SK-N-SH (cell line): Measurements from ENCODE around the gene EFEMP2. TPM values are rescaled to one million over a fixed set of nuclear protein-coding genes. Genes with fewer than 3 reads are reported as not detected.
A peak's percentile ranks its signal among the peaks of the same experiment; 100 is the strongest.

Source experiments
- CTCF ChIA-PET: fragments of 300-600, 350-600 bp; formaldehyde crosslinking; extraction: SDS; loops from one replicate; lab custom pipeline; 2021; lab: Yijun Ruan, JAX
- POLR2A ChIA-PET: fragments of 350-600 bp; sonication (Branson Sonifier 250); formaldehyde crosslinking; extraction: SDS; loops from one replicate; lab custom pipeline; 2020; ENCODE audit warnings: antibody characterized with exemption, inconsistent platforms; lab: Yijun Ruan, JAX
- DNase-seq: peaks from one replicate; pipeline ENCODE4 v3.0.0; 2012
- H2AFZ ChIP-seq: fragments of 200-600 bp; sonication (generic); 2 replicates; pipeline ENCODE4 v1.8.1; 2016; ENCODE audit warnings: antibody characterized with exemption, mild to moderate bottlenecking, low read depth
- H3F3A ChIP-seq: fragments of 200-600 bp; sonication (generic); replicated peaks from 2 replicates; pipeline ENCODE3; 2016; ENCODE audit warnings: antibody characterized with exemption, mild to moderate bottlenecking; ENCODE audit not compliant: insufficient read depth
- H3K27ac ChIP-seq, 2 experiments: fragments of 200-500 bp in 1 of 2; fragments of 200-600 bp in 1 of 2; sonication (Bioruptor generic) in 1 of 2; sonication (generic), shearing (Covaris generic) in 1 of 2; 2 replicates each; pipeline versions ENCODE4 v1.5.1 to v1.6.1; 2014 to 2016; ENCODE audit warnings: low read depth in 2 of 2, inconsistent platforms in 1 of 2, low read length in 1 of 2, mild to moderate bottlenecking in 1 of 2, mixed read lengths in 1 of 2
- H3K27me3 ChIP-seq: fragments of 200-600 bp; sonication (generic), shearing (Covaris generic); 2 replicates; pipeline ENCODE4 v1.6.1; 2016; ENCODE audit warnings: mixed run types; ENCODE audit not compliant: insufficient read depth
- H3K36me3 ChIP-seq, 2 experiments: fragments of 200-500 bp in 1 of 2; fragments of 200-600 bp in 1 of 2; sonication (Bioruptor generic) in 1 of 2; sonication (generic) in 1 of 2; replicated peaks in 1 of 2; 2 replicates each; pipeline versions ENCODE3 to v1.5.1; 2014 to 2016; ENCODE audit warnings: low read length in 1 of 2, mild to moderate bottlenecking in 1 of 2; ENCODE audit not compliant: insufficient read depth in 2 of 2, control insufficient read depth in 1 of 2
- H3K4me1 ChIP-seq, 2 experiments: fragments of 200-500 bp in 1 of 2; fragments of 200-600 bp in 1 of 2; sonication (Bioruptor generic) in 1 of 2; sonication (generic), shearing (Covaris generic) in 1 of 2; 2 replicates each; pipeline versions ENCODE4 v1.5.1 to v1.6.1; 2014 to 2016; ENCODE audit warnings: low read depth in 1 of 2, low read length in 1 of 2, mixed run types in 1 of 2; ENCODE audit not compliant: insufficient read depth in 2 of 2, control insufficient read depth in 1 of 2
- H3K4me2 ChIP-seq: fragments of 200-600 bp; sonication (generic), shearing (Covaris generic); 2 replicates; pipeline ENCODE4 v1.6.1; 2017; ENCODE audit warnings: mixed run types
- H3K4me3 ChIP-seq, 2 experiments: fragments of 200-500 bp in 1 of 2; fragments of 200-600 bp in 1 of 2; sonication (Bioruptor generic) in 1 of 2; sonication (generic), shearing (Covaris generic) in 1 of 2; 2 replicates each; pipeline versions ENCODE4 v1.5.1 to v1.8.1; 2014 to 2016; ENCODE audit warnings: low read depth in 2 of 2, inconsistent platforms in 1 of 2, low read length in 1 of 2, mild to moderate bottlenecking in 1 of 2, mixed read lengths in 1 of 2, moderate library complexity in 1 of 2
- H3K79me2 ChIP-seq: fragments of 200-600 bp; sonication (generic); 2 replicates; pipeline ENCODE4 v1.8.1; 2017; ENCODE audit warnings: mild to moderate bottlenecking; ENCODE audit not compliant: insufficient read depth
- H3K9ac ChIP-seq: fragments of 200-600 bp; sonication (generic); 2 replicates; pipeline ENCODE4 v1.6.1; 2017; ENCODE audit warnings: mixed run types
- H3K9me2 ChIP-seq: fragments of 200-600 bp; sonication (generic); 2 replicates; pipeline ENCODE4 v1.6.1; 2017; ENCODE audit warnings: mixed run types
- H3K9me3 ChIP-seq: fragments of 200-600 bp; sonication (generic); 2 replicates; pipeline ENCODE4 v1.6.1; 2017; ENCODE audit warnings: mixed run types, mild to moderate bottlenecking, moderate library complexity
- H4K20me1 ChIP-seq: fragments of 200-600 bp; sonication (generic); 2 replicates; pipeline ENCODE4 v1.6.1; 2017; ENCODE audit warnings: mild to moderate bottlenecking, mixed run types; ENCODE audit not compliant: insufficient read depth
- CHD2 ChIP-seq: fragments of 150-350 bp; IDR thresholded peaks from 2 replicates; pipeline ENCODE4 v1.6.1; 2018; ENCODE audit warnings: low read length; ENCODE audit not compliant: partially characterized antibody
- EP300 ChIP-seq, 2 experiments: IDR thresholded peaks; 2 replicates each; pipeline versions ENCODE4 v1.4.0 to v1.6.1; 2012; ENCODE audit warnings: borderline replicate concordance in 1 of 2, low read depth in 1 of 2, low read length in 1 of 2
- EZH2phosphoT487 ChIP-seq: fragments of 200-600 bp; sonication (generic); IDR thresholded peaks from 2 replicates; pipeline ENCODE4 v1.6.1; 2017; ENCODE audit warnings: low read depth, mixed run types, mild to moderate bottlenecking, antibody characterized with exemption, moderate library complexity, borderline replicate concordance
- FOXJ3 ChIP-seq: sonication (generic); formaldehyde crosslinking; IDR thresholded peaks from 2 replicates; pipeline ENCODE4 v1.5.1; 2020; ENCODE audit warnings: mild to moderate bottlenecking, missing genetic modification reagents
- GABPA ChIP-seq: IDR thresholded peaks from 2 replicates; pipeline ENCODE4 v1.4.0; 2012; ENCODE audit warnings: low read depth, mild to moderate bottlenecking
- JUND ChIP-seq: IDR thresholded peaks from 2 replicates; pipeline ENCODE4 v1.4.0; 2012
- MAX ChIP-seq: IDR thresholded peaks from 2 replicates; pipeline ENCODE4 v1.4.0; 2012; ENCODE audit warnings: low read depth
- MXI1 ChIP-seq: IDR thresholded peaks from 2 replicates; pipeline ENCODE4 v1.6.1; 2012; ENCODE audit warnings: mild to moderate bottlenecking, low read depth, low read length, improper control_type of control experiment
- NFIC ChIP-seq: IDR thresholded peaks from 2 replicates; pipeline ENCODE4 v1.4.0; 2012; ENCODE audit warnings: borderline replicate concordance
- NRF1 ChIP-seq: IDR thresholded peaks from 2 replicates; pipeline ENCODE4 v1.6.1; 2012; ENCODE audit warnings: low read depth, mild to moderate bottlenecking, low read length
- PBX3 ChIP-seq: IDR thresholded peaks from 2 replicates; pipeline ENCODE4; 2012
- POLR2AphosphoS5 ChIP-seq: IDR thresholded peaks from 2 replicates; pipeline ENCODE4 v1.6.1; 2012; ENCODE audit warnings: low read depth, low read length
- RAD21 ChIP-seq: IDR thresholded peaks from 2 replicates; pipeline ENCODE4 v1.6.1; 2012; ENCODE audit warnings: mild to moderate bottlenecking, low read length
- RCOR1 ChIP-seq: fragments of 150-350 bp; IDR thresholded peaks from 2 replicates; pipeline ENCODE4 v1.6.1; 2017; ENCODE audit warnings: antibody characterized with exemption, low read length
- RFX5 ChIP-seq: IDR thresholded peaks from 2 replicates; pipeline ENCODE4 v1.6.1; 2012; ENCODE audit warnings: mild to moderate bottlenecking, improper control_type of control experiment, low read length
- RXRA ChIP-seq: IDR thresholded peaks from 2 replicates; pipeline ENCODE4 v1.4.0; 2012; ENCODE audit warnings: low read depth, mild to moderate bottlenecking, borderline replicate concordance
- SIN3A ChIP-seq: IDR thresholded peaks from 2 replicates; pipeline ENCODE4 v1.6.1; 2012; ENCODE audit warnings: low read depth, mild to moderate bottlenecking, low read length, moderate library complexity, borderline replicate concordance
- SMC3 ChIP-seq: IDR thresholded peaks from 2 replicates; pipeline ENCODE4 v1.6.1; 2012; ENCODE audit warnings: low read depth, low read length, improper control_type of control experiment
- TAF1 ChIP-seq: IDR thresholded peaks from 2 replicates; pipeline ENCODE4 v1.6.1; 2012; ENCODE audit warnings: low read depth, mild to moderate bottlenecking, low read length, moderate library complexity, borderline replicate concordance
- TEAD4 ChIP-seq: IDR thresholded peaks from 2 replicates; pipeline ENCODE4 v1.4.0; 2012; ENCODE audit warnings: mild to moderate bottlenecking, borderline replicate concordance; ENCODE audit not compliant: insufficient read depth
- USF1 ChIP-seq: IDR thresholded peaks from 2 replicates; pipeline ENCODE4 v1.4.0; 2012; ENCODE audit warnings: low read depth, borderline replicate concordance
- USF2 ChIP-seq: fragments of 150-350 bp; IDR thresholded peaks from 2 replicates; pipeline ENCODE4 v1.6.1; 2017; ENCODE audit warnings: antibody characterized with exemption, low read length, low read depth, borderline replicate concordance
- YY1 ChIP-seq: IDR thresholded peaks from 2 replicates; pipeline ENCODE4 v1.4.0; 2012; ENCODE audit warnings: low read depth, mild to moderate bottlenecking
- ZBTB33 ChIP-seq: IDR thresholded peaks from 2 replicates; pipeline ENCODE4 v1.4.0; 2012; ENCODE audit warnings: low read depth, borderline replicate concordance
- WGBS: methylation state at CpG from one replicate; pipeline ENCODE4 v1.1.6; 2017; ENCODE audit warnings: low lambda C conversion rate; 5-methylcytosine and 5-hydroxymethylcytosine counted together
- polyA plus RNA-seq, 3 experiments: library from polyadenylated mRNA; depleted of rRNA; stranded (reverse); fragments of >200 nt; gene quantifications; 2 replicates each; pipeline ENCODE4 v1.2.3, GENCODE V29; 2012

The EFEMP2 gene
- polyA plus RNA-seq, 1 of the 3 experiments (the other 2 are of a cell fraction) = 203 TPM

GRCh38 chr11:65885231-65885630 is 12.6 kb upstream of the EFEMP2 start (continued):
- no peak for TF ChIP-seq TAF1
- TF ChIP-seq NRF1 = no peak
- TF ChIP-seq ZBTB33 = no peak
- TF ChIP-seq YY1 = no peak
- no peak for TF ChIP-seq RXRA
- no peak for TF ChIP-seq CHD2
- no peak for TF ChIP-seq RCOR1
- TF ChIP-seq RAD21 = no peak
- TF ChIP-seq SMC3 = no peak
- no peak for TF ChIP-seq NFIC

- H3K9ac ChIP-seq = no peak overlapping the region
- TF ChIP-seq YY1 = no peak
- no peak for TF ChIP-seq RCOR1
- TF ChIP-seq USF1 = no peak
- TF ChIP-seq CHD2 = peak; percentile 41
- no peak for TF ChIP-seq JUND
- TF ChIP-seq PBX3 = no peak
- TF ChIP-seq TEAD4 = no peak
- TF ChIP-seq MAX = 0 out of 2 replicates have a peak, but pooled peaks have one; percentile 17
- TF ChIP-seq USF2 = no peak
- no peak for TF ChIP-seq NRF1
- no peak for TF ChIP-seq RFX5
- peak; percentile 92 for TF ChIP-seq SMC3
- TF ChIP-seq POLR2AphosphoS5 = no peak
- TF ChIP-seq TAF1 = no peak
- TF ChIP-seq ZBTB33 = no peak
- TF ChIP-seq EP300 (IDR thresholded peaks at IDR 0.05; ENCODE audit: borderline replicate concordance in 1 of 2, low read depth in 1 of 2, low read length in 1 of 2) = no peak
- peak; percentile 80 for TF ChIP-seq RAD21
- no peak for TF ChIP-seq FOXJ3 (CRISPR knock-in tag)
- TF ChIP-seq EZH2phosphoT487 = no peak
- TF ChIP-seq MXI1 = no peak
- 0 out of 2 replicates have a peak, but pooled peaks have one; percentile 67 for TF ChIP-seq SIN3A
- 0 out of 2 replicates have a peak, but pooled peaks have one; percentile 14 for TF ChIP-seq GABPA
Measured at GRCh38 chr11:65884716-65885092, 12.1 kb upstream of the EFEMP2 start.

More at GRCh38 chr11:65884716-65885092, 12.1 kb upstream of the EFEMP2 start:
- Histone ChIP-seq H3K4me2 (no peak overlapping the region), H3K9me2 (no peaks in the 10 kb centered on the region), H3K79me2 (peaks cover 39% of the 10 kb centered on the region), H3F3A (peaks cover 29% of the 10 kb centered on the region), H3K4me3 (peak overlapping the region in 1 of 2 experiments; percentile 4; a peak in 1 of 4 replicates), H3K9me3 (no peaks in the 10 kb centered on the region), H3K36me3 (peaks cover 31 to 45% of the 10 kb centered on the region in 2 experiments), H4K20me1 (no peaks in the 10 kb centered on the region), H3K27ac (no peak overlapping the region; a peak in 1 of 4 replicates), H3K4me1 (peaks cover 19 to 27% of the 10 kb centered on the region in 2 experiments), H2AFZ (no peak overlapping the region), H3K27me3 (no peaks in the 10 kb centered on the region)
- peak; percentile 92 for DNase-seq
- ChIA-PET CTCF (interaction anchor here (0.6 to 15.2 kb wide), 64 partner anchors 8 to 415 kb away, joined by 3 to 374 read pairs (median 4); partner anchors contain the start of genes AP5B1, BANF1, C11orf68 and CFL1), POLR2A (interaction anchor here (0.6 to 1.9 kb wide), 10 partner anchors 11 to 173 kb away, joined by 3 to 9 read pairs (median 4); partner anchors contain the start of gene MUS81)
- WGBS = 0% methylated on average over 2 of the region's 9 CpGs
